ENCODE measurements around the gene SP7.

DNA sequence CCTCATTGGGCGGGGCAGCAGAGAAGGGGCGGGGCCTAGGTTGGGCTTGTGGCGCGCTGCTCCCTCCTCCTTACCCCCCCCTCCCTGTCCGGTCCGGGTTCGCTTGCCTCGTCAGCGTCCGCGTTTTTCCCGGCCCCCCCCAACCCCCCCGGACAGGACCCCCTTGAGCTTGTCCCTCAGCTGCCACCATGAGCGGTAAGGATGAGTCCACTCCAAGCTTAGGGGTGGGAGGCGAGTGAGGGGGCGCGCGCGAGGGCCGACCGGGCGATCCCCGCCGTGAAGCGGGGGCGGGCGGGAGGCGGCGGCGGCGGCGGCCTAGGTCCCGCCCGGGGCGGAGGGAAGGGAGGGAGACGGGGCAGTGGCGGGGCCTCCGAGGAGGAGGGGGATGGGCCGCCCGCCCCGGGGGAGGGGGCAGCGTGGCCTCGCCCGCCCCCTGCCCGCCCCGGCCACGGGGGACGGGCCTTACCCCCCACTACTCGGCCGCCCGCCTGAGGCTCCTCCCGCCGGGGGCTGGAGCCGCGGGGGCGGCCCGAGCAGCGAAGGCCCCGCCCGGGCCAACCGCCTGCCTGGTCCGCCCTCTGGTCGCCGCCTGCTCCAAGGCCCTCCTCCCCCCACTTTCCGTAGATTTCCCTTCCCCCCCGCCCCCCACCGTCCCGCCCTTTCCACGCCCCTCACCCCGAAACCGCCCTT is 44.1 kb upstream of the SP7 start, which contains the start of gene SP1:
- TF ChIP-seq, protein P1, sequence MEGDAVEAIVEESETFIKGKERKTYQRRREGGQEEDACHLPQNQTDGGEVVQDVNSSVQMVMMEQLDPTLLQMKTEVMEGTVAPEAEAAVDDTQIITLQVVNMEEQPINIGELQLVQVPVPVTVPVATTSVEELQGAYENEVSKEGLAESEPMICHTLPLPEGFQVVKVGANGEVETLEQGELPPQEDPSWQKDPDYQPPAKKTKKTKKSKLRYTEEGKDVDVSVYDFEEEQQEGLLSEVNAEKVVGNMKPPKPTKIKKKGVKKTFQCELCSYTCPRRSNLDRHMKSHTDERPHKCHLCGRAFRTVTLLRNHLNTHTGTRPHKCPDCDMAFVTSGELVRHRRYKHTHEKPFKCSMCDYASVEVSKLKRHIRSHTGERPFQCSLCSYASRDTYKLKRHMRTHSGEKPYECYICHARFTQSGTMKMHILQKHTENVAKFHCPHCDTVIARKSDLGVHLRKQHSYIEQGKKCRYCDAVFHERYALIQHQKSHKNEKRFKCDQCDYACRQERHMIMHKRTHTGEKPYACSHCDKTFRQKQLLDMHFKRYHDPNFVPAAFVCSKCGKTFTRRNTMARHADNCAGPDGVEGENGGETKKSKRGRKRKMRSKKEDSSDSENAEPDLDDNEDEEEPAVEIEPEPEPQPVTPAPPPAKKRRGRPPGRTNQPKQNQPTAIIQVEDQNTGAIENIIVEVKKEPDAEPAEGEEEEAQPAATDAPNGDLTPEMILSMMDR (conservative IDR thresholded peaks at IDR 0.05): no peak
- TF ChIP-seq ZFX (IDR thresholded peaks at IDR 0.05): no peak
